PC-3 (cell line): ENCODE results near the gene PLAGL1.

Source experiments
- EZH2 ChIP-seq: fragments of 300-600 bp; sonication (generic); IDR thresholded peaks from one replicate; pipeline ENCODE4 v1.6.1; 2017; ENCODE audit warnings: antibody characterized with exemption, mild to moderate bottlenecking, low read length; ENCODE audit not compliant: unreplicated experiment
- TF ChIP-seq, protein P1 (sequence below): fragments of 300-600 bp; sonication (generic); conservative IDR thresholded peaks from 2 replicates; pipeline ENCODE4 v1.5.1; 2017; ENCODE audit warnings: antibody characterized with exemption, low read depth, mild to moderate bottlenecking, low read length

GRCh38 chr6:143986463-143987065, 21.5 kb downstream of the PLAGL1 start:
- TF ChIP-seq, protein P1, sequence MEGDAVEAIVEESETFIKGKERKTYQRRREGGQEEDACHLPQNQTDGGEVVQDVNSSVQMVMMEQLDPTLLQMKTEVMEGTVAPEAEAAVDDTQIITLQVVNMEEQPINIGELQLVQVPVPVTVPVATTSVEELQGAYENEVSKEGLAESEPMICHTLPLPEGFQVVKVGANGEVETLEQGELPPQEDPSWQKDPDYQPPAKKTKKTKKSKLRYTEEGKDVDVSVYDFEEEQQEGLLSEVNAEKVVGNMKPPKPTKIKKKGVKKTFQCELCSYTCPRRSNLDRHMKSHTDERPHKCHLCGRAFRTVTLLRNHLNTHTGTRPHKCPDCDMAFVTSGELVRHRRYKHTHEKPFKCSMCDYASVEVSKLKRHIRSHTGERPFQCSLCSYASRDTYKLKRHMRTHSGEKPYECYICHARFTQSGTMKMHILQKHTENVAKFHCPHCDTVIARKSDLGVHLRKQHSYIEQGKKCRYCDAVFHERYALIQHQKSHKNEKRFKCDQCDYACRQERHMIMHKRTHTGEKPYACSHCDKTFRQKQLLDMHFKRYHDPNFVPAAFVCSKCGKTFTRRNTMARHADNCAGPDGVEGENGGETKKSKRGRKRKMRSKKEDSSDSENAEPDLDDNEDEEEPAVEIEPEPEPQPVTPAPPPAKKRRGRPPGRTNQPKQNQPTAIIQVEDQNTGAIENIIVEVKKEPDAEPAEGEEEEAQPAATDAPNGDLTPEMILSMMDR = no peak
- TF ChIP-seq EZH2 = no peak
